Hepatocyte (in vitro differentiated cells): ENCODE data around the gene HELZ2.

Experiments used
- EZH2 ChIP-seq: fragments of 200-600 bp; sonication (generic); IDR thresholded peaks from 2 replicates; pipeline ENCODE4 v1.6.1; 2016; ENCODE audit warnings: antibody characterized with exemption, mild to moderate bottlenecking, borderline replicate concordance
- TF ChIP-seq, protein P1 (sequence below): fragments of 200-600 bp; sonication (generic); IDR thresholded peaks from 2 replicates; pipeline ENCODE4 v1.5.1; 2016; ENCODE audit warnings: antibody characterized with exemption, mild to moderate bottlenecking; ENCODE audit not compliant: poor library complexity

DNA sequence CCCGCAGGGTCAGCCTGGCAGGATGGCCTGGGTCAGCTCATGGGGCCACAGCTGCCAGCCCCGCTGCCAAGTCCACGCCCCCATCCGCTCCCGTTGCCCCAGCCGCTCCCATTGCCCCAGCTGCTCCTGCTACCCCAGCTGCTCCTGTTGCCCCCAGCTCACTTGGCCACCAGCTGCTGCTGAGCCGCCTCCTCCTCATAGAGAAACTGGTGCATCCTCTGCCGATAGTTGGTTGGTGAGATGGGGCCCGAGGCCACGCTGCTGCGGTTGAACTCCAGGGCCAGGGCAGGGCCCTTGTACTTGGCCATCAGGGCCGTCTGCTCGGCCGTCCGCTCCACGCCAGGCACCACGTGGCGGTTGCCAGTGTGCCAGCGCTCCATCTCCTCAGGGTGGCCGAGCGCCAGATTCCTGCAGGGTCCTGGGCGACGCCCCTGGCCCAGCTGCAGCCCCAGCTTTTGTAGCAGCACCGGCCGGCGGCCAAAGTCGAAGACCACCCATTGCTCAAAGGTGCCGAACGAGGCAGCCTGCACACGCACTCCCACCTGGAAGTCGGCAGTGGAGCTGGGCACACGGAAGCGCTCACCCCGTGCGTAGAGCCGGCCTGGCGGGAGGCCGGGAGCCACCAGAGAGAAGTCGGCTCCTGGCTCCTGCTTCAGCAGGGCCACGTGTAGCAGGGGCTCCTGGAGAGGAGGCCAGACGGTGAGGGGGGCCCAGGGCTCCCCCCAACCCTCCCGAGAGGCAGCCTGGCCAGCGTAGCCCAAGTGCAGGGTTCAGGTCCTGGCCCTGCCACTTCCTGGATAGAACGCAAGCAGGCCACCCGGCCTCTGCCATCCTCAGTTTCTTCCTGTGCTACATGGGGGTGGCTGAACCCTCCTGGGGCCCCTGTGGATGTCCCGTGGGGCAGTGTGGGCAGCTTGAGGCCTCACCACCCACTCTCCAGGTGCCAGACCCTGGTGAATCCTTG, 4.8 kb downstream of the HELZ2 start:
- TF ChIP-seq, protein P1, sequence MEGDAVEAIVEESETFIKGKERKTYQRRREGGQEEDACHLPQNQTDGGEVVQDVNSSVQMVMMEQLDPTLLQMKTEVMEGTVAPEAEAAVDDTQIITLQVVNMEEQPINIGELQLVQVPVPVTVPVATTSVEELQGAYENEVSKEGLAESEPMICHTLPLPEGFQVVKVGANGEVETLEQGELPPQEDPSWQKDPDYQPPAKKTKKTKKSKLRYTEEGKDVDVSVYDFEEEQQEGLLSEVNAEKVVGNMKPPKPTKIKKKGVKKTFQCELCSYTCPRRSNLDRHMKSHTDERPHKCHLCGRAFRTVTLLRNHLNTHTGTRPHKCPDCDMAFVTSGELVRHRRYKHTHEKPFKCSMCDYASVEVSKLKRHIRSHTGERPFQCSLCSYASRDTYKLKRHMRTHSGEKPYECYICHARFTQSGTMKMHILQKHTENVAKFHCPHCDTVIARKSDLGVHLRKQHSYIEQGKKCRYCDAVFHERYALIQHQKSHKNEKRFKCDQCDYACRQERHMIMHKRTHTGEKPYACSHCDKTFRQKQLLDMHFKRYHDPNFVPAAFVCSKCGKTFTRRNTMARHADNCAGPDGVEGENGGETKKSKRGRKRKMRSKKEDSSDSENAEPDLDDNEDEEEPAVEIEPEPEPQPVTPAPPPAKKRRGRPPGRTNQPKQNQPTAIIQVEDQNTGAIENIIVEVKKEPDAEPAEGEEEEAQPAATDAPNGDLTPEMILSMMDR: no peak
- no peak for TF ChIP-seq EZH2
